ENCODE results near the gene FOXD3. TPM values are rescaled to one million over a fixed set of nuclear protein-coding genes. Genes with fewer than 3 reads are reported as not detected.

Gene FOXD3
- polyA plus RNA-seq, 4 donors, result 0.22 to 0.38 (median 0.25) TPM

DNA sequence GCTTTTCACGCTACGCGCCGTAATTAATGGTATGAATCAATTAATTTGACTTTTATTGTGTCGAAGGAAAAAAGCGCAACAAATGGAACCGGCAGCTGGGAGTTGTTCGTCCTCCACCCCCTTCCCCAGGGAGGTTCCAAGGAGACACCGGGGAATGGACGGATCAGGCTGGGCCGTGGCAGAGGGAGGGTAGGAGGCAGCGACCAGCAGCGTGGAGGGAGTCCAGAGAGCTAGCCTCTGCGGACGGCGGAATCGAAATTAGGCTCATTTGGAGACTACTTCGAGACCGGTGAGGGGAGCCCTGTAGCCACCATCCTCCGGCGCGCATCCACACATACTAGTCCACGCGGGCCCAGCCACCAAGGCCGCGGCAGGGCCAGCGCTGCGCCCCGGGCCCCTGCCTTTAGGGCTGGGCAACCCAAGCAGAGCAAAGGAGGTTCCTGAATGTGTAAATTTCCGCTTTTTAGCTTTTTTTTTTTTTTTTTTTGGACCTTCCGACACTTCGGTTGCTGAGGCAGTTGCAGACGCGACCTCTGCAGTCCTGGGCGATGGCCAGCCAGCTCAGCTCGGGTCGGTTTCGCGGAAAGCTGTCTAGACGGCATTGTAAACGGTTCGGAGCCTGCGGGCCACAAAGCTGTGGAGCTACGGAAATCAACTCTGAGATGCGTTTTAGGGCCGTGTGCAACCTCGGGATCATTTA, 2.2 kb upstream of the FOXD3 start:
- DNase-seq (ENCODE audit: low read depth in 4 of 4, low spot score in 2 of 4), result no peak

GRCh38 chr1:63321066-63321784, 1.1 kb upstream of the FOXD3 start:
- DNase-seq (ENCODE audit: low read depth in 4 of 4, low spot score in 2 of 4), result no peak

DNA sequence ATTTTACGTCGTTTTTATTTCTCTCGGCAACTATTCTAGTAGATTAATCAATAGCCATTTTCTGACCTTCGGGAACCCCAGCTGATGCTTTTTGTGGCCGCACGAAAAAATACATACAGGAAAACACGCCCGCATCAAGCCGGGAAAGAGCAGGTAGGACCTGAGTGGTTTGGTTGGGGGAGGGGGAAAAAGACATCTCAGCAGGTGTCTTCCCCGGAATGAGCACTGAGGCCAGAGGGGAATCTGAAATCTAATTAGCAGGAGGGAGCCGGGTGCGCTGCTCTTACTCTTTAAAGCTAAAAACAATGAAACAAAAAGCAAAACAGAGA, 618 bp upstream of the FOXD3 start:
- no peak for DNase-seq (ENCODE audit: low read depth in 4 of 4, low spot score in 2 of 4)

DNA sequence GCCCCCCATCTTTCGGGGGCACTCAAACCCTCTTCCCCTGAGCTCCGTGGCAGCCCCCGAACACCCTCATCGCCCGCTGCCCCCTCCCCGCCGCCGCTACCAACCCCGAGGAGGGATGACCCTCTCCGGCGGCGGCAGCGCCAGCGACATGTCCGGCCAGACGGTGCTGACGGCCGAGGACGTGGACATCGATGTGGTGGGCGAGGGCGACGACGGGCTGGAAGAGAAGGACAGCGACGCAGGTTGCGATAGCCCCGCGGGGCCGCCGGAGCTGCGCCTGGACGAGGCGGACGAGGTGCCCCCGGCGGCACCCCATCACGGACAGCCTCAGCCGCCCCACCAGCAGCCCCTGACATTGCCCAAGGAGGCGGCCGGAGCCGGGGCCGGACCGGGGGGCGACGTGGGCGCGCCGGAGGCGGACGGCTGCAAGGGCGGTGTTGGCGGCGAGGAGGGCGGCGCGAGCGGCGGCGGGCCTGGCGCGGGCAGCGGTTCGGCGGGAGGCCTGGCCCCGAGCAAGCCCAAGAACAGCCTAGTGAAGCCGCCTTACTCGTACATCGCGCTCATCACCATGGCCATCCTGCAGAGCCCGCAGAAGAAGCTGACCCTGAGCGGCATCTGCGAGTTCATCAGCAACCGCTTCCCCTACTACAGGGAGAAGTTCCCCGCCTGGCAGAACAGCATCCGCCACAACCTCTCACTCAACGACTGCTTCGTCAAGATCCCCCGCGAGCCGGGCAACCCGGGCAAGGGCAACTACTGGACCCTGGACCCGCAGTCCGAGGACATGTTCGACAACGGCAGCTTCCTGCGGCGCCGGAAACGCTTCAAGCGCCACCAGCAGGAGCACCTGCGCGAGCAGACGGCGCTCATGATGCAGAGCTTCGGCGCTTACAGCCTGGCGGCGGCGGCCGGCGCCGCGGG, 837 bp downstream of the FOXD3 start:
- DNase-seq (ENCODE audit: low read depth in 4 of 4, low spot score in 2 of 4), result no peak

DNA sequence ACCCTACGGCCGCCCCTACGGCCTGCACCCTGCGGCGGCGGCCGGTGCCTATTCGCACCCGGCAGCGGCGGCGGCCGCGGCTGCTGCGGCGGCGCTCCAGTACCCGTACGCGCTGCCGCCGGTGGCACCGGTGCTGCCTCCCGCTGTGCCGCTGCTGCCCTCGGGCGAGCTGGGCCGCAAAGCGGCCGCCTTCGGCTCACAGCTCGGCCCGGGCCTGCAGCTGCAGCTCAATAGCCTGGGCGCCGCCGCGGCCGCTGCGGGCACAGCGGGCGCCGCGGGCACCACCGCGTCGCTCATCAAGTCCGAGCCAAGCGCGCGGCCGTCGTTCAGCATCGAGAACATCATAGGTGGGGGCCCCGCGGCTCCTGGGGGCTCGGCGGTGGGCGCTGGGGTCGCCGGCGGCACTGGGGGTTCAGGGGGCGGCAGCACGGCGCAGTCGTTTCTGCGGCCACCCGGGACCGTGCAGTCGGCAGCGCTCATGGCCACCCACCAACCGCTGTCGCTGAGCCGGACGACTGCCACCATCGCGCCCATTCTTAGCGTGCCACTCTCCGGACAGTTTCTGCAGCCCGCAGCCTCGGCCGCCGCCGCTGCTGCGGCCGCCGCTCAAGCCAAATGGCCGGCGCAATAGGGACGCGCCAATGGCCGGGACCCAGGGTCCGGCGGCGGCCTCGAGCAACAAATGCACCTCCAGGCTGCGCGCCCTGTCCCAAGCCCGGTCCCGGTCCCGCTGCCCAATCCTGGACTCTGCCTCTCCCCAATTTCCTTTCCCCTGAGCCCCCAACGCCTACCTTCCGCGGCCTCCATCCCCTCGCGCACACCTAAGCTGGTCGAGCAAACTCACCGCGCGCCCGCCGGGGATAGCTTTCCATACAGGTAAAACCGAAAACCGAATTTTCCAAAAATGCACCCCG, 1.8 kb downstream of the FOXD3 start:
- DNase-seq (ENCODE audit: low read depth in 4 of 4, low spot score in 2 of 4), result no peak

DNA sequence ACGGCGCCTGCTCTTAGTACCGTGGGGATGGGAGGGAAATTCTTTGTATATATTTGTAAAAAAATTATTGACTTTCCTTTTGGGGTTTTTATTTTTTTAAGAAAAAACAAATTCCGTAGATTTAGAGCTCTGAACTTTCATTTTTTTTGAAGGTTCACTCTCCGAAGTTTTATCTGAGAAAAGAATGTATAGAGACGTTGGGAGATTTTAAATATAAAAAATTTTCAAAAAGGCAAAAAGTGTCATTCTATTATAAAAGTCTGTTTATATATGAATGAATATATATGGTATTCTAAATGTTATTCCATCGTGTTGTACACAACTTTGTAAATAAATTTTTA, 2.4 kb downstream of the FOXD3 start:
- DNase-seq (ENCODE audit: low read depth in 4 of 4, low spot score in 2 of 4), result no peak

DNA sequence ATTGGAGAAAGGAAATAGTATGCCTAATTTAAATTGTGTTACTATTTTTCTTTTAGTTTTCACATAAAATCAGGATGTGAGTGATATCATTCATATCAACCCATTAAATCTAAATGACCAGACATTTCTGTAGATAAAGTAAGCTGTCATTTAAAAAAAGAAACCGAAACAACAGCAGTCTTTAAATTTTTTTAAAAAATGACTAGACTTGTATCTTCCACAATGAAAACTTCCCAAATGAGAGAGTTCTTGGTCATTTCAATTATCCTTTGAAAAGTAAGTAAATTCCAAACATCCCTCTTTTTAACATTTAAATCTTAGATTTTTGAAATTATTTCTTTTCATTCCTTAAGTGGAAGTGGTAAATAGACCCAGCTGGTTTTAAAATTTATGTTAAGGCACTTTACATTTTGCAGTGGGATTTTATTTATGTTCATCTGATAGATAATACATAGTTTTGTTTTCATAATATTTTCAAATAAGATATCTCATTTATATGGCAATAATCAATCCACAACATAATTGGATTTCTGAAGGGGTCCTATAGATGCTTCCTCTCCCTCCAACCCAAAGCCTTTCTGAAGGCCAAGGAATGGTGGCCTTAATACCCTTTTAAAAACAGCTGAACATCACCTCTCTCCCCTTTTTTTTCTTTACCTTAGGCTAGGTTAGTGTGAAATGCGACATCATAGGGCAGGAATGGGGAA, 3.1 kb downstream of the FOXD3 start:
- DNase-seq (ENCODE audit: low read depth in 4 of 4, low spot score in 2 of 4), result no peak

GRCh38 chr1:63326106-63326472, 3.7 kb downstream of the FOXD3 start:
- no peak for DNase-seq (ENCODE audit: low read depth in 4 of 4, low spot score in 2 of 4)

DNA sequence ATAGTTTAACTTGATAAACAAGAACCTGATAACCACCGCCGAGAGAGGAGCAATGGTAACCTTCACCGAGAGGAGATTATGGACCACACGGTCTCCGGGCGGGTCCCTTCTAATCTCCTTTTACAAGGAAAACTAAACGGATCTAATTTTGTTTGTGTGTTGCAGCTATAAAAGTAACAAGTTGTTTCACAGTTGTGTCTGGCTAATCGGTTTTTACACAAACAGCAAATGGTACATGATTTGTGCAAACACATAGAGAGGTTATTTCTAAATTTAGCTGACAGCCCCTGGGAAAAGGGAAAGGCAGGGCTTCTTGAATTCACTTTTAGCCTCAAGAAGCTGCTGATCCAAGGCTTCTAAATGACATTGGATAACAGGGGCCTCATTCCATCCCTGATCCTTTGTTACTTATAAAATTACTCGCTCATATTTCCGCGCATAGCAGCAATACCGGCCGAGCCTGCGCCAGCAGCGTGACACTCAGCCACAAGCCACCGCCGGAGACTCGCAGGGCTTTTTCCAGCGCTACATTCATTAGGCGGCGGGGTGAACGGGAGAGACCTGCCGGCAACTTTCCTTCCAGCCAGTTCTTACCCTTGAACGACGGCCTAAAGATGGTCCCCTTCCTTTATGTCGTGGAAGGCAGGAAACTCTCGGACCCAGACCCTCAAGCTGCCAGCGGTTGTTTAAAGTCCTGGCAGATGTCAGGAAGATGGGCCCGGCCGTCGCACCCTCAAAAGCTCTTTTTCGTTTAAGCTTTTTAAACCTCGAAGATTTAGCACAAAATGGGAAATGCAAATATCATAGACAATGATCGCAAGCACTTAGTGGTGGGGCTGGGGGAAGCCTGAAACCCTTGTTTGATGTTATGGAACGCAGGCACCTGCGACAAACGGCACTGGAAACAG, 4.4 kb downstream of the FOXD3 start:
- DNase-seq (ENCODE audit: low read depth in 4 of 4, low spot score in 2 of 4), result no peak

- DNase-seq (ENCODE audit: low read depth in 4 of 4, low spot score in 2 of 4), result no peak
These were observed 5.2 kb downstream of the FOXD3 start for GRCh38 chr1:63327417-63328054.

GRCh38 chr1:63328122-63328521, 5.8 kb downstream of the FOXD3 start:
- DNase-seq (ENCODE audit: low read depth in 4 of 4, low spot score in 2 of 4), result no peak

- no peak for DNase-seq (ENCODE audit: low read depth in 4 of 4, low spot score in 2 of 4)
These were observed 6.4 kb downstream of the FOXD3 start for GRCh38 chr1:63328781-63329180.

- no peak for DNase-seq (ENCODE audit: low read depth in 4 of 4, low spot score in 2 of 4)
These were observed 7.4 kb downstream of the FOXD3 start for GRCh38 chr1:63329621-63330330.

- DNase-seq (ENCODE audit: low read depth in 4 of 4, low spot score in 2 of 4), result no peak
These were observed 8.1 kb downstream of the FOXD3 start for GRCh38 chr1:63330331-63330916.

GRCh38 chr1:63342402-63342801, 20.0 kb downstream of the FOXD3 start:
- no peak for DNase-seq (ENCODE audit: low read depth in 4 of 4, low spot score in 2 of 4)

DNA sequence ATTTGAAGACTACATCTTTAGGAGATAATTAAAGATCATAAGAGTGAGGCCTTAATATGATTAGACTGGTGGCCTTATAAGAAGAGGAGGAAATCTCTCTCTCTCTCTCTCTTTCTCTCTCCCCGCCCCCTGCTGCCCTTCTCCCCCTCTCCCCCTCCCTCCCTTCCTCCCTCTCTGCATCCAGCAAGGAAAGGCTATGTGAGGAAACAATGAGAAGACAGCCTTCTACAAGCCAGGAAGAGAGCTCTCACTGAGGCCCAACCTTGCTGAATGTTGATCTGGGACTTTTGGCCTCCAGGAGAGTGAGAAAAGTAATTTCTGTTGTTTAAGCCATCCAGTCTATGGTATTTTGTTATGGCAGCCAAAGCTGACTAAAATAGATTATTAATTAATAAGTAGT, 21.6 kb downstream of the FOXD3 start:
- DNase-seq (ENCODE audit: low read depth in 4 of 4, low spot score in 2 of 4), result no peak

- no peak for DNase-seq (ENCODE audit: low read depth in 4 of 4, low spot score in 2 of 4)
These were observed 28.0 kb downstream of the FOXD3 start for GRCh38 chr1:63350320-63350719.

All from left renal cortex interstitium (tissue), 4 donors.